Astrocyte (in vitro differentiated cells and primary cell): ENCODE measurements around the gene TAL2.

Source experiments
- CTCF ChIP-seq: IDR thresholded peaks from 2 replicates; pipeline ENCODE4 v1.5.1; 2011; ENCODE audit warnings: low read depth, mild to moderate bottlenecking, inconsistent platforms, low read length, moderate library complexity; ENCODE audit not compliant: insufficient read depth
- EZH2 ChIP-seq: IDR thresholded peaks from 2 replicates; pipeline ENCODE4 v1.6.1; 2012; ENCODE audit warnings: mild to moderate bottlenecking, low read length, inconsistent platforms; ENCODE audit not compliant: insufficient read depth

GRCh38 chr9:105673850-105674387, 11.7 kb downstream of the TAL2 start:
- TF ChIP-seq CTCF, result no peak
- TF ChIP-seq EZH2, result no peak
